D721Med (cell line): ENCODE data around the gene POFUT1.
"Not testable (repeated sequence)": the region's sequence is repeated elsewhere in the genome, so short reads cannot be mapped to it uniquely, and the experiment has no call there.

Source experiments
- DNase-seq: peaks from one replicate; pipeline ENCODE4 v3.0.0; 2011; ENCODE audit warnings: low spot score; ENCODE audit not compliant: insufficient read length
- FAIRE-seq: peaks from 2 replicates; lab custom pipeline; 2011; peaks lifted over from hg19 to GRCh38; lab: Jason Lieb, UNC
- CTCF ChIP-seq: IDR thresholded peaks from 2 replicates; pipeline ENCODE4 v1.5.1; 2012; ENCODE audit warnings: mild to moderate bottlenecking, control low read depth; ENCODE audit not compliant: insufficient read depth; ENCODE audit errors: missing control alignments

The POFUT1 gene

GRCh38 chr20:32163951-32164350 is 43.7 kb upstream of the POFUT1 start:
- DNase-seq = no peak
- FAIRE-seq = no peak
- no peak for TF ChIP-seq CTCF

- TF ChIP-seq CTCF = no peak
- FAIRE-seq (no peak), DNase-seq (no peak)
Measured at GRCh38 chr20:32164984-32165735, 42.5 kb upstream of the POFUT1 start.

GRCh38 chr20:32165836-32166545 is 41.7 kb upstream of the POFUT1 start:
- TF ChIP-seq CTCF = no peak
- FAIRE-seq (no peak), DNase-seq (no peak)

GRCh38 chr20:32167552-32167951 is 40.1 kb upstream of the POFUT1 start:
- no peak for TF ChIP-seq CTCF
- DNase-seq (no peak), FAIRE-seq (no peak)

GRCh38 chr20:32168184-32168910 is 39.3 kb upstream of the POFUT1 start:
- FAIRE-seq = no peak
- DNase-seq = no peak

GRCh38 chr20:32177696-32178095 is 30.0 kb upstream of the POFUT1 start:
- not testable (repeated sequence) for DNase-seq, FAIRE-seq

More at GRCh38 chr20:32168184-32168910, 39.3 kb upstream of the POFUT1 start:
- no peak for TF ChIP-seq CTCF

GRCh38 chr20:32179515-32179914 is 28.2 kb upstream of the POFUT1 start:
- FAIRE-seq (no peak), DNase-seq (no peak)
- no peak for TF ChIP-seq CTCF
